Naive B cell (primary cell): ENCODE results near the gene AURKA. TPM values are rescaled to one million over a fixed set of nuclear protein-coding genes. Genes with fewer than 3 reads are reported as not detected.
A peak's percentile ranks its signal among the peaks of the same experiment; 100 is the strongest.

Experiments
- ATAC-seq, 2 donors: fragments of 150-1000 bp; cut with Tn5 transposase; 2 replicates each; pipeline ENCODE4 v1.10.0; 2021; ENCODE audit warnings: low read depth in 2 of 2, mild to moderate bottlenecking in 2 of 2, moderate library complexity in 2 of 2
- DNase-seq: peaks from one replicate; pipeline ENCODE4 v3.0.0; 2022
- H3K27ac Mint-ChIP-seq, 6 donors: one replicate each; pipeline ENCODE4 v1.8.0; 2020 to 2022; ENCODE audit warnings: mild to moderate bottlenecking in 6 of 6, mixed read lengths in 6 of 6, moderate library complexity in 5 of 6, inconsistent platforms in 2 of 6
- H3K27me3 Mint-ChIP-seq, 3 donors: one replicate each; pipeline ENCODE4 v1.8.0; 2021 to 2022; ENCODE audit warnings: mixed read lengths in 3 of 3, mild to moderate bottlenecking in 1 of 3
- H3K36me3 Mint-ChIP-seq, 2 donors: one replicate each; pipeline ENCODE4 v1.8.0; 2020 to 2022; ENCODE audit warnings: mixed read lengths in 2 of 2, inconsistent platforms in 1 of 2, mild to moderate bottlenecking in 1 of 2
- H3K4me1 Mint-ChIP-seq, 3 donors: one replicate each; pipeline ENCODE4 v1.8.0; 2020 to 2022; ENCODE audit warnings: mixed read lengths in 3 of 3, inconsistent platforms in 1 of 3, mild to moderate bottlenecking in 1 of 3, moderate library complexity in 1 of 3
- H3K4me3 Mint-ChIP-seq, 8 donors: one replicate each; pipeline ENCODE4 v1.8.0; 2020 to 2022; ENCODE audit warnings: mild to moderate bottlenecking in 8 of 8, mixed read lengths in 8 of 8, moderate library complexity in 8 of 8, inconsistent platforms in 2 of 8
- H3K9me3 Mint-ChIP-seq, 7 donors: one replicate each; pipeline ENCODE4 v1.8.0; 2020 to 2022; ENCODE audit warnings: mixed read lengths in 7 of 7, mild to moderate bottlenecking in 5 of 7, inconsistent platforms in 2 of 7, moderate library complexity in 1 of 7
- polyA plus RNA-seq, 6 donors: library from polyadenylated mRNA; unstranded; fragments of 300-500 nt; fragmentation: Illumina TruSeq; gene quantifications; one replicate each; pipeline ENCODE4 v1.2.3, GENCODE V29; 2021; ENCODE audit warnings: low read depth in 6 of 6

AURKA gene
- polyA plus RNA-seq: 1 to 10 TPM in 2 of 6 donors, under 1 TPM in 3, not detected in 1; 0.13 to 1.6 (median 0.96) TPM

DNA sequence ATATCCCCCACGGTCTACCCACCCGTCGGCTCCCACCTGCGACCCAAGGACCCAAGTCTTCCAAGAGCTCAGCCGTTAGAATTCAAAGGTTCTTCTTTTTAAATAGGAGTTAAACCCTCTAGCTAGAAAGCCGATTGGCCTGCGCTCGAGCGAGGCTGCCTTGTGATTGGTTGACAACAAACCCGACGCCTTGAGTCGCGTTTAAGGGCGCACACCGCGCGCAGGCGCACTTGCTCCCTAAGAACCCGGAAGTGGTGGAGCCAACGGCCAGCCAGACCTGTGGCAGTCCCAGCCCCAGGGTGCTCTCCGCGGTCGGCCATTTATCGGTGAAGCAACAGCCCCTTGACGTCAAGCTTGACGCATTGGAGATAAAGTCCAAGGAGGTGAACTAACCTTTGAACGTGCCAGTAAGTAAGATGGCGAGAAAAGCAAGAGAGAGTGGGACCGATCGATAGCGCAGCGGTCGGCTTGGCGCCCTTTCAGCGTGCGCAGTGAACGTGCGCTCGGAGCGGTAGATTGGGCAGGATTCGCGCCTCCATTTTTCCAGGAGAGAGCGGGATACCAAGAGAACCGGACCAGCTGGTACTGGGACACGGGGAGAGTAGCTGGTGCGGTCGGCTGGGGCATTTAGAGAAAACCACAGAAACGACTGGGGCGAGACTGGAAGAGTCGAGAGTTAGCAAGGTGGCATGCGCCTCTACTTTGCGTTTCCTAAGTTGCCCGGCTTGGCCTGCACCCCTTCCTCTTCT is at the start of gene AURKA, which contains the start of gene CSTF1:
AURKA (minus strand) TSS at position 84 of the 749 bp plus-strand sequence. CDS start 4,018 bp downstream, outside the sequence.
CSTF1 (plus strand) TSS at position 514 of the 749 bp plus-strand sequence. CDS start 2,908 bp downstream, outside the sequence.
- H3K36me3 Mint-ChIP-seq: peaks cover 8 to 33% of the 10 kb centered on the region in 2 donors
- no peaks in the 10 kb centered on the region for H3K9me3 Mint-ChIP-seq
- peak within 1 kb of the TSS in 1 of 8 donors; percentile 41 for H3K4me3 Mint-ChIP-seq
- H3K4me1 Mint-ChIP-seq: peaks cover 12 to 26% (median 24%) of the 10 kb centered on the region in 3 donors
- no peaks in the 10 kb centered on the region for H3K27me3 Mint-ChIP-seq
- H3K27ac Mint-ChIP-seq: peak within 1 kb of the TSS in 4 of 6 donors; percentile 55 to 95 (median 76)
- ATAC-seq (peak; percentile 88 to 91), DNase-seq (peak; percentile 99)

DNA sequence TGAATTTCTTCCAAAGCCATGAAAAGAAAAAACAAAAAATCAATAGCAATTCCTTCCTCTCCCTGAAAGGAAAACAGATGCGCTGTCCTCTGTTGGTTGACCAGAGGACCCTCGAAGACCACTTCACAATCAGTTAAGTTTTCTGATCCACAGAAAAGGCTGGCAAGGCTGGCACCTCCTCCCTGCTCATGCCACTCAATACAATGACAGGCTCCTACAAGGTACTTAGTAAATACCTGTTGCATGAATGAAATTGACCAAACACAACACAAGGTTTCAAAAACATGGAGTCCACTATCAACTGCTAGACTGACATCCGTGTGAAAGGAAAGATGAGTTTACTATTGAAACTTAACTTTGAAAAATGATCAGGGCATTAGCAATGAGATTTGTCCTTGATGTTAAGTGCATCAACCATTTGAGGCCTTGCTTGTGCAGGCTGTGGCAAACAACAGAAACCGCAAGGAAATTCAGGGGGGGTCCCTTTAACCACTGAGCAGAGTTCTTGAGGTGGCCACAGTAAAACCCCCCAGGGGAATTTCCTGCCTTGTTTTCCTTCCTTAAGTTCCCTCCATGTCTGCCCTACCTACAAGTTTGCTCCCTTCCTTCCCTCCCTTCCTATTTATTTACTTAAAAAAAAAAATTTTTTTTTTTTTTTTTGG is 48.5 kb upstream of the AURKA start:
- Mint-ChIP-seq H3K27me3 (peaks cover 0 to 19% (median 6%) of the 10 kb centered on the region in 3 donors), H3K4me3 (peak overlapping the region in 4 of 8 donors; percentile 45 to 81 (median 68)), H3K36me3 (no peaks in the 10 kb centered on the region), H3K4me1 (peaks cover 12 to 30% (median 13%) of the 10 kb centered on the region in 3 donors), H3K9me3 (peaks cover 0 to 1% (median 0%) of the 10 kb centered on the region in 7 donors), H3K27ac (peak overlapping the region in 3 of 6 donors; percentile 14 to 78 (median 66))
- ATAC-seq (peak; percentile 55 to 70), DNase-seq (peak; percentile 45)

DNA sequence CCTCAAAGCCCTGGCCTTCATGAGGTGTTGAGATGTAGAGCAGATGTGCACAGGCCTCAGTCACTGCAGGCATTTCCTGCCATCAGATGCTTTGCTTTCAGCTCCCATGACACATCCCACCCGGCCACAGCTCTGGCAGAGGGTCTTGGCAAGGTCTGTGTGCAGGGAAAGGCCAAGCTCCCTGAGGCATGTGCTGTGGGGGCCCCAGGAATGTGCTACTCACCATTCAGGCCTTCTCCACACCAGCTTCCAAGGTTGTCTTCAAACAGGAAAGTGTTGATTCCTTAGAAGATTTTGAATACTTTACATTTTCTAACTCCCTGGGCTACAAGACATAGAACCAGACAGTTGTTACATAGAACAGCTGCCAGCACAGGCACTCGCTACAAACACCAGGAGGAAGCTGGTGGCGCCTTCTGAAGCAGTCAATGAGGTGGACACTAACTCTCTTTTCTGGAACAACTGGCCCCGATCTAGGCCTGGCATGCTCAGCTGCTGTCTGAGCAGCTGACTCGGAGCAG is 47.8 kb upstream of the AURKA start:
- Mint-ChIP-seq H3K36me3 (no peaks in the 10 kb centered on the region), H3K27ac (peak overlapping the region in 3 of 6 donors; percentile 15 to 78 (median 66)), H3K4me1 (peaks cover 18 to 36% (median 20%) of the 10 kb centered on the region in 3 donors), H3K4me3 (peak overlapping the region in 4 of 8 donors; percentile 45 to 81 (median 68)), H3K27me3 (peaks cover 0 to 15% (median 0%) of the 10 kb centered on the region in 3 donors), H3K9me3 (peaks cover 0 to 3% (median 0%) of the 10 kb centered on the region in 7 donors)
- ATAC-seq (no peak), DNase-seq (no peak)

DNA sequence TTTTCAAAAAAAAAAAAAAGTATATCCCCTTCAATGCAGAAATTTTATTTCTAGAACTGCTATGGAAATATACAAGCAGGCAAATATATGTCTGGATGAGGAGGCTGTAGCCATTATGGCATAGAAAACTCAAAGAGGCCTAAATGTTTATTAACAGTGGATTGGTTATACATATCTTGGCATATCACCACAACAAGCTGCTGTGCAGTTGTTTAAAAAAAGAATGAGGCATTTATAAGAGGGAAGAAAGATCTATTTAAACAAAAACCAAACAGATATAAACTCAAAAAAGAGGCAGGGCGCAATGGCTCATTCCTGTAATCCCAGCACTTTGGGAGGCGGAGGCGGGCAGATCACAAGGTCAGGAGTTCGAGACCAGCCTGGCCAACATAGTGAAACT is 46.3 kb upstream of the AURKA start:
- DNase-seq (no peak), ATAC-seq (no peak)
- Mint-ChIP-seq H3K27me3 (peaks cover 0 to 8% (median 0%) of the 10 kb centered on the region in 3 donors), H3K4me1 (peaks cover 18 to 36% (median 20%) of the 10 kb centered on the region in 3 donors), H3K9me3 (peaks cover 0 to 5% (median 0%) of the 10 kb centered on the region in 7 donors), H3K36me3 (no peaks in the 10 kb centered on the region), H3K4me3 (no peak overlapping the region), H3K27ac (peak overlapping the region in 2 of 6 donors; percentile 12 to 72)

DNA sequence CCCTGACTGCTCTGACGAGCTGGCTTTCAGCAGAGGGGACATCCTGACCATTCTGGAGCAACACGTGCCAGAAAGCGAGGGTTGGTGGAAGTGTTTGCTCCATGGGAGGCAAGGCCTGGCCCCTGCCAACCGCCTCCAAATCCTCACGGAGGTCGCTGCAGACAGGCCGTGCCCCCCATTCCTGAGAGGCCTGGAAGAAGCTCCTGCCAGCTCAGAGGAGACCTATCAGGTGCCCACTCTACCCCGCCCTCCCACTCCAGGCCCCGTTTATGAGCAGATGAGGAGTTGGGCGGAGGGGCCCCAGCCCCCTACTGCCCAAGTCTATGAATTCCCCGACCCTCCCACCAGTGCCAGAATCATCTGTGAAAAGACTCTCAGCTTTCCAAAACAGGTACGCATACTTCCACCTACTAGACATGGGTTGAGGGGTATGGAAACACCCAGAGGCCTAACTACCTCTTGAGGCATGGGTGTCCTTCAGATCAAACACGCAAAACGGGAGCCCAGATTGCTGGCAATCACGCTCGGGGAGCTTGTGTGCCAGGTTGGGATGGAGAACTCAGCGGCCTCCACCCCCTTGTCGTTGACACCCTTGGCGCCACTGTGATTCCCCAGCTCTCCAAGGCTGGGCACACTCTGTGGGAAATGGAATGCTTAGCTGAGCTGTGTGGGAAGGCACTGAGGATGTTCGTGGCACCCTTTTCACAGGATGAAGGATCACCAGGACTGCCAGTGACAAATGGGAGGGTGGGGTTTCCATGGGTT is 45.4 kb upstream of the AURKA start:
- ATAC-seq (no peak), DNase-seq (no peak)
- Mint-ChIP-seq H3K27ac (peak overlapping the region in 1 of 6 donors; percentile 10), H3K9me3 (peaks cover 0 to 5% (median 0%) of the 10 kb centered on the region in 7 donors), H3K4me3 (no peak overlapping the region), H3K27me3 (no peaks in the 10 kb centered on the region), H3K36me3 (no peaks in the 10 kb centered on the region), H3K4me1 (peaks cover 18 to 35% (median 20%) of the 10 kb centered on the region in 3 donors)

DNA sequence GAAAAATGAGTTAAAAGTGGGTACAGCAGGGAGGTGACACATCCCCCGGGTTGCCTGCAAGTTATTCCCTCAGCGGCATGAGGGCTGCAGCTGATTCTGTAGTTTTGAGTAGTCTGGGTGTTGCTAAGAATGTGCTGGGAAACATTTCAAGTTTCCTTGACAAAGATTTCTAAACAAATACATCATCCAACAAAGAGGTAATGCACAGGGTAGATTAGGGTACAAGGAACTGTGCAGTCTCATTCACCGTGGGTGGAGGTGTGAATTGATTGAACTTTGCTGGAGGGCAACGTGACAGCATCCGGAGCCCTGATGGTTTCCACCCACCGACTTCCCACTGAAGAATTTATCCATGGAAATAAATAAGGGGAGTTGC is 41.9 kb upstream of the AURKA start:
- Mint-ChIP-seq H3K4me1 (peaks cover 22 to 29% (median 27%) of the 10 kb centered on the region in 3 donors), H3K27me3 (peaks cover 16 to 24% (median 16%) of the 10 kb centered on the region in 3 donors), H3K27ac (no peak overlapping the region), H3K36me3 (peaks cover 0 to 8% of the 10 kb centered on the region in 2 donors), H3K4me3 (peak overlapping the region in 1 of 8 donors; percentile 20), H3K9me3 (peaks cover 0 to 7% (median 2%) of the 10 kb centered on the region in 7 donors)
- ATAC-seq (no peak), DNase-seq (no peak)

DNA sequence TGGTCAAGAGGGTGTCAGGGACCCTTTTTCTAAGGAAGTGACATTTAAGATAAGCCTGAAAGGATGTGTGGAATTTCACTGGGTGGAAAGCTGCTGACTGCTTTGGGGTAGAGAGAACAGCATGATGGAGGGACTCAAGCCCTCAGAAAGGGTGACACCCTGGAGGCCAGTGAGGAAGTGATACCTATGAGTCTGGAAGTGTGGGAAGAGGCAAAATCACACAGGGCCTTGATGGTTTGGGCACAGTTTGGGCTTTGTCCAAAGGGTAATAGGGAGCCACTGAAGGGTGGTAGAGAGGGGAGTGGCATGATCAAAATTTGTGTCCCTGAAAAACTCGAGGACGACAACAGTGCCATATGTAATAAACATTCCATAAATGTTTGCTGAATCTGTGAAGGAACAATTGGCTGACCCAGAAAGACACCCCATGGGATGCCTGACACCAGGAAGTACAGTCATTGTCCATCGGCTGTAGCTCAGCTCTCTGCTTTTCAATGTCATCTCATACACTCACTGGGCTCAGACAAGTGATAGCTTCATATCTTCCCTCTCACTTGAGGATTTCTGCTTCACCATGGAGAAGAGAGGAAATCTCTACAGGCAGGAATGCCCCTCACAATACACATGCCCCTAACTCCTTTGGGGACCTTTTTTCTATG is 41.3 kb upstream of the AURKA start:
- H3K4me3 Mint-ChIP-seq: peak overlapping the region in 1 of 8 donors; percentile 20
- peak overlapping the region in 1 of 6 donors; percentile 1 for H3K27ac Mint-ChIP-seq
- H3K4me1 Mint-ChIP-seq: peaks cover 23 to 32% (median 30%) of the 10 kb centered on the region in 3 donors
- no peak for ATAC-seq
- peaks cover 0 to 8% of the 10 kb centered on the region in 2 donors for H3K36me3 Mint-ChIP-seq
- no peak for DNase-seq
- peaks cover 16 to 27% (median 16%) of the 10 kb centered on the region in 3 donors for H3K27me3 Mint-ChIP-seq
- peaks cover 0 to 7% (median 2%) of the 10 kb centered on the region in 7 donors for H3K9me3 Mint-ChIP-seq

DNA sequence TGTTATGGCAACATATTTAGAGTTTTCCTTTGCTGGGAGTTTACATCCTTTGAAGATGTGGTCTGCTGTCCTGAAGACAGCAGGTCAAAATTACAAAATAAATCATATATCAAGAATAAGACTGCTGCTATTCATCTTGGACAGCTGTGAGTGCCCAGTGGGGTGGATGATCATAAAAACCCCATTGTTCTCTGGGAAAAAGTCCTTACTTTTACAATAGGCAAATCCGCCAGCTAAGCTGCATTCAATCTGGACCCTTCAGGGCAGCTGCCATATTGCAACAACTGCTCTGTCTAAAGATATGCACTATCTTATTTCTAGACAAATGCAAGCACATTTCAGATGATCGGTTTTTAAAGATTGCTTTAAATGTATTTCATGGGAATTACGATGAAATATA is 39.5 kb upstream of the AURKA start:
- Mint-ChIP-seq H3K27ac (no peak overlapping the region), H3K4me1 (peaks cover 23 to 40% (median 36%) of the 10 kb centered on the region in 3 donors), H3K27me3 (peaks cover 23 to 27% (median 25%) of the 10 kb centered on the region in 3 donors), H3K36me3 (peaks cover 0 to 8% of the 10 kb centered on the region in 2 donors), H3K4me3 (no peak overlapping the region), H3K9me3 (peaks cover 0 to 7% (median 2%) of the 10 kb centered on the region in 7 donors)
- no peak for ATAC-seq
- no peak for DNase-seq

DNA sequence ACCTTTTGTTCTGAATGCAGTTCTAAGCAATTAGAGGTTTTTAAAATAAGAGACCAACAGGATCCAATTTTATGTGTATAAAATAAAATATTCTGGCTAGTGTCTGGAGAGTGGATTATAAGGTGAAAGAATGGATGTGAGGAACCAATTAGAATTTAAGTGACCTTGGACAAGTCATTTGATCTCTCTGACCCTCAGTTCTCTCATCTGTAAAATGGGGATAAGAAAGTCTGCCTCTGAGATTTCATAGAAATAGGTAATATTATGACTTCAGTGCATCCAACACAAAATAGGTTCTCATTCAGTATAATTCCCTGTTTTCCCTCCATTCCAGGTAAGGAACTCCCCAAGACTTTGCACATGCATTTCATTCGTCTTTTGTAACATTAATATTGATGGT is 38.9 kb upstream of the AURKA start:
- no peak overlapping the region for H3K27ac Mint-ChIP-seq
- H3K4me1 Mint-ChIP-seq: peaks cover 23 to 40% (median 34%) of the 10 kb centered on the region in 3 donors
- ATAC-seq (no peak), DNase-seq (no peak)
- H3K36me3 Mint-ChIP-seq: peaks cover 0 to 8% of the 10 kb centered on the region in 2 donors
- peaks cover 27 to 29% (median 27%) of the 10 kb centered on the region in 3 donors for H3K27me3 Mint-ChIP-seq
- H3K9me3 Mint-ChIP-seq: peaks cover 0 to 7% (median 2%) of the 10 kb centered on the region in 7 donors
- peak overlapping the region in 1 of 8 donors; percentile 26 for H3K4me3 Mint-ChIP-seq

DNA sequence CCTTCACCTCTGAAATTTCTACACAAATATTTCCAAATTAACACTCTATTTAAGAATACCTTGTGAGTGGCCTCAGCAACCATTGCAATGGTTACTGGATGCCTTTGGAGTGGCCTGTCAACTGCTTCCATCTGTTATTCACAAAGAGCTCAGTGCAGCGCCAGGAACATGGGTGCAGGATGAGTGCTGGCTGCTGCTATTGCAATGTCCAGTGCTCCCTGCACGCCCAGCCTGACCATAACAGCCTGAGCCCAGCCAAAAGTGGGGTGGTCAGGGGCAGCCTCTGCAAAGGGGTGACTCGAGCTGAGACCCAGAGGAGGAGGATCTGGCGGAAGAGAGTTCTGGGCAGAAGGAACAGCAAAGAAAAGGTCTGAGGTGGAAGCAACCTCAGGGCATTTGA is 38.4 kb upstream of the AURKA start:
- no peak for ATAC-seq
- Mint-ChIP-seq H3K9me3 (peaks cover 0 to 7% (median 2%) of the 10 kb centered on the region in 7 donors), H3K4me3 (peak overlapping the region in 1 of 8 donors; percentile 65), H3K27me3 (peaks cover 27 to 31% (median 29%) of the 10 kb centered on the region in 3 donors), H3K4me1 (peaks cover 22 to 36% (median 30%) of the 10 kb centered on the region in 3 donors), H3K36me3 (peaks cover 0 to 8% of the 10 kb centered on the region in 2 donors), H3K27ac (peak overlapping the region in 2 of 6 donors; percentile 53 to 80)
- no peak for DNase-seq

DNA sequence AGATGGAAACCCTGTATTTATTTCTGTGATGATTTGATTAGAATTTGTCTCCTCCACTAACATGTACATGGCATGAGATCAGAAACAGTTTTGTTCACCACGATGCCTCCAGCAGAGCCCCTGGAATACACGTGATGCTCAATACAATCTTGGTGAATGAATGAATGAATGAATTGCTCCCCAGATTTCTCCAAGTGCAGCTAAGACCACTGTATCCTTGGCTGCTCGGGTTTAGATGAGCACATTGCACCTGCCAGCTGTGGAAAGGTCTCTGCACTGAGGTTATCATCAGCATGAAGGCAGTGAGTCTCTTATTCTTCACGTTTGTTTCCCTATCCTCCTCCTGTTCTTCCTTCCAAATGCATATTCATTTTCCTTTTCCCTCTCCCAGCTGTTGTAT is 37.9 kb upstream of the AURKA start:
- H3K4me3 Mint-ChIP-seq: peak overlapping the region in 7 of 8 donors; percentile 10 to 75 (median 65)
- peaks cover 17 to 31% (median 25%) of the 10 kb centered on the region in 3 donors for H3K4me1 Mint-ChIP-seq
- peaks cover 0 to 7% (median under 1%) of the 10 kb centered on the region in 7 donors for H3K9me3 Mint-ChIP-seq
- peaks cover 27 to 31% (median 30%) of the 10 kb centered on the region in 3 donors for H3K27me3 Mint-ChIP-seq
- ATAC-seq (no peak), DNase-seq (no peak)
- H3K27ac Mint-ChIP-seq: peak overlapping the region in 5 of 6 donors; percentile 1 to 88 (median 60)
- peaks cover 0 to 8% of the 10 kb centered on the region in 2 donors for H3K36me3 Mint-ChIP-seq

DNA sequence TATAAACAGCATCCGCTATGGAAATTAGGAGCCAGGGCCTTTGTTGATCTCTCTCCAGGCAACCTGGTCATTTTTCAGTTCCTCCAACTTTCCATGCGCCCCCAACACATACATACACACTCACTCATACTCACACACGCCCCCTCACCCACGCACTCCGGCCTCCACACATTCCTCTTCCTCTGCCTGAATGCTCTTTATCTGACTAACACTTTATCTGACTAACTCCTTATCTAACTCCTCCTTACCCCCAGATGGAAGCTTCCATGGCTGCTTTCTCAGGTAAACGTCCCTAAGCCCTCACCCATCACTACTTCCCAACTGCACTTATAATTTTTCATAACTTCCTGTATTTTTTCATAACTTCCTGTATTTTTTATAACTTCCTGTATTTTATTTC is 37.5 kb upstream of the AURKA start:
- Mint-ChIP-seq H3K9me3 (peaks cover 0 to 7% (median 0%) of the 10 kb centered on the region in 7 donors), H3K4me1 (peaks cover 16 to 29% (median 24%) of the 10 kb centered on the region in 3 donors), H3K27ac (peak overlapping the region; percentile 1 to 88 (median 65)), H3K27me3 (peaks cover 27 to 35% (median 31%) of the 10 kb centered on the region in 3 donors), H3K36me3 (peaks cover 0 to 8% of the 10 kb centered on the region in 2 donors), H3K4me3 (peak overlapping the region in 7 of 8 donors; percentile 55 to 75 (median 65))
- ATAC-seq (peak; percentile 27 to 45), DNase-seq (peak; percentile 9)
